H54 (cell line): Measurements from ENCODE around the gene FAM107B.

Experiments used
- DNase-seq: peaks from one replicate; pipeline ENCODE4 v3.0.0; 2011; ENCODE audit warnings: low spot score, mixed read lengths; ENCODE audit not compliant: insufficient read length
- FAIRE-seq: peaks from 3 replicates; lab custom pipeline; 2011; peaks lifted over from hg19 to GRCh38; lab: Jason Lieb, UNC
- POLR2A ChIP-seq: IDR thresholded peaks from 2 replicates; pipeline ENCODE4 v1.6.1; 2011; ENCODE audit warnings: low read depth, mild to moderate bottlenecking, low read length

The FAM107B gene

GRCh38 chr10:14557567-14557966 is 217.1 kb downstream of the FAM107B start:
- no peak for DNase-seq
- no peak for TF ChIP-seq POLR2A
- FAIRE-seq = no peak

GRCh38 chr10:14556285-14556956 is 218.3 kb downstream of the FAM107B start:
- FAIRE-seq = no peak
- TF ChIP-seq POLR2A = no peak
- no peak for DNase-seq

GRCh38 chr10:14555807-14556206 is 218.9 kb downstream of the FAM107B start:
- DNase-seq (no peak), FAIRE-seq (no peak)
- TF ChIP-seq POLR2A = no peak

GRCh38 chr10:14554491-14555205 is 220.0 kb downstream of the FAM107B start:
- no peak for TF ChIP-seq POLR2A
- no peak for DNase-seq
- FAIRE-seq = no peak

- FAIRE-seq = no peak
- TF ChIP-seq POLR2A = no peak
- DNase-seq = no peak
These were observed 220.6 kb downstream of the FAM107B start for GRCh38 chr10:14554091-14554490.

- TF ChIP-seq POLR2A = no peak
- FAIRE-seq (no peak), DNase-seq (no peak)
These were observed 221.2 kb downstream of the FAM107B start for GRCh38 chr10:14553448-14553847.

- DNase-seq (no peak), FAIRE-seq (no peak)
- TF ChIP-seq POLR2A = no peak
These were observed 222.7 kb downstream of the FAM107B start for GRCh38 chr10:14552015-14552414.

GRCh38 chr10:14550471-14550981 is 224.2 kb downstream of the FAM107B start:
- no peak for TF ChIP-seq POLR2A
- no peak for FAIRE-seq

GRCh38 chr10:14549496-14549895 is 225.2 kb downstream of the FAM107B start:
- TF ChIP-seq POLR2A = no peak
- FAIRE-seq = no peak

More at GRCh38 chr10:14550471-14550981, 224.2 kb downstream of the FAM107B start:
- DNase-seq = no peak

GRCh38 chr10:14548970-14549369 is 225.7 kb downstream of the FAM107B start:
- no peak for DNase-seq
- no peak for FAIRE-seq
- TF ChIP-seq POLR2A = no peak

More at GRCh38 chr10:14549496-14549895, 225.2 kb downstream of the FAM107B start:
- DNase-seq = no peak

- no peak for FAIRE-seq
- no peak for DNase-seq
- no peak for TF ChIP-seq POLR2A
These were observed 226.2 kb downstream of the FAM107B start for GRCh38 chr10:14548474-14548873.

- no peak for TF ChIP-seq POLR2A
- no peak for DNase-seq
- no peak for FAIRE-seq
These were observed 226.9 kb downstream of the FAM107B start for GRCh38 chr10:14547816-14548215.

GRCh38 chr10:14545827-14546226 is 228.9 kb downstream of the FAM107B start:
- DNase-seq = peak; percentile 32
- FAIRE-seq = no peak
- TF ChIP-seq POLR2A = no peak

GRCh38 chr10:14543904-14544210 is 230.8 kb downstream of the FAM107B start:
- no peak for TF ChIP-seq POLR2A
- DNase-seq = no peak

GRCh38 chr10:14543046-14543903 is 231.4 kb downstream of the FAM107B start:
- DNase-seq (no peak), FAIRE-seq (no peak)
- no peak for TF ChIP-seq POLR2A

More at GRCh38 chr10:14543904-14544210, 230.8 kb downstream of the FAM107B start:
- FAIRE-seq = no peak
